Fibroblast of pulmonary artery (primary cell): ENCODE data around the gene IKZF2.
"Not testable (repeated sequence)": the region's sequence is repeated elsewhere in the genome, so short reads cannot be mapped to it uniquely, and the experiment has no call there.

Experiments
- DNase-seq: peaks from one replicate; pipeline ENCODE4 v3.0.0-alpha.2; 2010; ENCODE audit warnings: low read depth
- H3K4me3 ChIP-seq: replicated peaks from 2 replicates; pipeline ENCODE4 v1.5.1; 2011; ENCODE audit warnings: low read depth, mild to moderate bottlenecking, control low read depth, low read length, moderate library complexity
- CTCF ChIP-seq: IDR thresholded peaks from 2 replicates; pipeline ENCODE4 v1.5.1; 2011; ENCODE audit warnings: mild to moderate bottlenecking, control low read depth, low read length, inconsistent platforms; ENCODE audit errors: missing control alignments

IKZF2 gene

GRCh38 chr2:213032607-213033006 is 118.8 kb downstream of the IKZF2 start:
- no peak for TF ChIP-seq CTCF
- no peak for DNase-seq
- H3K4me3 ChIP-seq, result no peak overlapping the region

- H3K4me3 ChIP-seq, result no peak overlapping the region
- DNase-seq, result no peak
- no peak for TF ChIP-seq CTCF
Observed at GRCh38 chr2:213022987-213023386, 128.4 kb downstream of the IKZF2 start.

- DNase-seq, result peak; percentile 25
- no peak overlapping the region for H3K4me3 ChIP-seq
Observed at GRCh38 chr2:213021971-213022899, 129.2 kb downstream of the IKZF2 start.

GRCh38 chr2:213020913-213021312 is 130.5 kb downstream of the IKZF2 start:
- not testable (repeated sequence) for DNase-seq, H3K4me3 ChIP-seq

More at GRCh38 chr2:213021971-213022899, 129.2 kb downstream of the IKZF2 start:
- TF ChIP-seq CTCF, result no peak

- no peak for TF ChIP-seq CTCF
- H3K4me3 ChIP-seq, result no peak overlapping the region
- no peak for DNase-seq
Observed at GRCh38 chr2:213020268-213020667, 131.1 kb downstream of the IKZF2 start.

GRCh38 chr2:213019368-213019767 is 132.0 kb downstream of the IKZF2 start:
- DNase-seq, result no peak
- no peak for TF ChIP-seq CTCF

GRCh38 chr2:213018340-213018901 is 133.0 kb downstream of the IKZF2 start:
- no peak overlapping the region for H3K4me3 ChIP-seq
- no peak for TF ChIP-seq CTCF
- DNase-seq, result no peak

More at GRCh38 chr2:213019368-213019767, 132.0 kb downstream of the IKZF2 start:
- no peak overlapping the region for H3K4me3 ChIP-seq
